ENCODE measurements around the gene SMIM12.

Gene SMIM12

DNA sequence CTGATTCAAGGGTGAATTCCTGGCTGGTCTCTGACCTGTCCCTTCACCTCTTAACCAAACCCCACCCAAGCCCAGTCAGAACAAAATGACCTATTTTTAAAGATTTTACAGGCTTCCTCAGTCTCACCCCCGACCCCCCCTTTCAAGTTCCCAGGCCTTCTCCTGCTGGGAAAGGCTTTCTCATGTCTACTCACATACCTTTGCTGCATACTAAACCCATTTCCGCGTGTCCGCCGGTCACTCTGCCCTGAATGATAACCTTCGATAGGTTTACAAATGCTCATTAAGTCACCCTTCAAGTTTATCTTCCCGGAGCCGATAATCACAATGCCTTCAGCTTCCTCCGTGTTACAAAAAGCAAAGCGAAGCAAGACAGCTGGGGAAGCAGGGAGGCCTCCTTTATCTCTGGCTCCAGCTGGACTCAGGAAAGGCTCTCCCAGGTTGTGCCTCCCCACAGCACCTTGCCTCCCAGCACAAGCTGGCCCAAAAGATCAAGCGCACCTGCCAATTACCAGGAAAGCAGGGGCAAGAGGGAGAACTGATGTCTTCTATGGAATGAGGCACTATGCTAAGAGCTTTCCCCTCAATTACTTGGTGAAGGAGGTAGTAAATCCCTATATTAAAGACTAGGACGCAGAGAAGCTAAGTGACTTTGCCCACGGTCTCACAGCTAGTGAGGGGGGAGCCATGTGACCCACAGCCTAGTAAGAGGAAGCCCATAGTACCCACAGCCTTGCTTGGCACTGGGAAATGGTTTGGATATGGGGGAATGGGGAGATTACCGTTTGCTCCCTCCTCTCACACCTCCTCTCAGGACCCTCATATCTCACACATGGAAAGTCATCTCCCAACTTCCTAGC is 15.9 kb downstream of the SMIM12 start:
- TF ChIP-seq CTCF (IDR thresholded peaks at IDR 0.05; ENCODE audit: low read depth, low read length): no peak
- Histone ChIP-seq H3K4me1 (no peaks in the 10 kb centered on the region), H3K9me3 (no peaks in the 10 kb centered on the region), H3K4me3 (ENCODE audit: low read depth, low read length) (no peak overlapping the region), H3K27me3 (no peaks in the 10 kb centered on the region), H3K36me3 (no peaks in the 10 kb centered on the region)
- DNase-seq: no peak

DNA sequence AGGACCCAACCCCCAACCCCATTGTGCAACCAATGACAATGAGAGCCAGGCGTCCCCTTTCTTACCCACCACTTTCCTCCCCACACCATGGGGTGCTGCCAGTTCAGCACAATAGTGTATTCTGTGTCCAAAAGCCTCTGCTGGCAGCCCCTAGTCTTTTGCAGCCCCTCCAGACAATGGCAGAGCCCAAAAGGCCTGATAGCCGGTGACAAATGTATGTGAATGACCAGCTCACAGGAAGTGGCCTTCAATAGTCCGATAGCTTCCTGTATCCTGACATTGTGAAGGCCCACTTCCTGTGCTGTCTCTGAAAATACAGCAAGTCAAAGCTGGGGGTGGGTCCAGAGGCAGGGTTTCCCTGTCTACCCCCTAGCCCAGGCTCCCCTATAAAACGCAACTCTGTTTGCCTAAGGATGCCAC is 16.6 kb downstream of the SMIM12 start:
- no peaks in the 10 kb centered on the region for H3K9me3 ChIP-seq
- TF ChIP-seq CTCF (IDR thresholded peaks at IDR 0.05; ENCODE audit: low read depth, low read length): no peak
- no peaks in the 10 kb centered on the region for H3K4me1 ChIP-seq
- H3K36me3 ChIP-seq: no peaks in the 10 kb centered on the region
- DNase-seq: no peak
- H3K27me3 ChIP-seq: no peaks in the 10 kb centered on the region
- no peak overlapping the region for H3K4me3 ChIP-seq (ENCODE audit: low read depth, low read length)

DNA sequence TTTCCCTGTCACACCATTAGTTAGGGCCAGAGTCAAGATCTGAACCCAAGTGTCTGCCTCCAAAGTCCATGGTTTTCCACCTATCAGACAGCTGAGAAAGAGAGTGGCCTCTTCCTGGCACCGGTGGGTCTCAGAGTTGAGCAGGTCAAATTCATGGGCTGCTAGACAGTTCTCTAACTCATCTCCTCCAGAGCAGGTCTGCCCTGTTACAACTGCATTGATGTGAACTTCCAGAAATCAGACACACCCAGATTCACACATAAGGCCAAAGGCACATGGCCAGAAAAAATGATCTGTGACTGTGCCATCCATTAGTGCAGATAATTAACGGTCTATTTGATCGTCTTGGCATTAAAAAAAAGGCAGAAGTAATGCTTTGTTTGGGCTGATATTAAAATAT is 17.5 kb downstream of the SMIM12 start:
- Histone ChIP-seq H3K4me1 (no peaks in the 10 kb centered on the region), H3K36me3 (no peaks in the 10 kb centered on the region), H3K9me3 (no peaks in the 10 kb centered on the region), H3K4me3 (ENCODE audit: low read depth, low read length) (no peak overlapping the region), H3K27me3 (no peaks in the 10 kb centered on the region)
- TF ChIP-seq CTCF (IDR thresholded peaks at IDR 0.05; ENCODE audit: low read depth, low read length): no peak
- no peak for DNase-seq

DNA sequence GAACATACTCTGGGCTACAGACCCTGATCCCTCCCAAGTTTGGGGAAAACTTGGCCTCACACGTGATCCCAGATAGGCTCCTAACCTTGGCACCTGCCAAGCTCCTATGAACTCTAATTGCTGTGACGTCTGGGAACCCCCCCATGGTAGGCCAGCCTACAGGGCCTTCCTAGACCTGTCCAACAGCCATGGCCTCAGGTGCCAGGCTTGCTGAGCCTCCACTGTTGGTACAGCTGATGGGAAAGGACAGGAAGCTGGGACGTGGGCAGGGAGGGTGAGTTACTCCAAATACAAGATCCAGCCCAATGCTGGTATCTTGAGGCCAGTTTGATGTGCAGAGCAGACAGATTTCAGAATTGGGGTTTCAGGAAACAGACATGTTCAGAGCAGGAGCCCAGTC is 19.1 kb downstream of the SMIM12 start:
- Histone ChIP-seq H3K4me1 (no peaks in the 10 kb centered on the region), H3K9me3 (no peaks in the 10 kb centered on the region), H3K4me3 (ENCODE audit: low read depth, low read length) (no peak overlapping the region), H3K36me3 (no peaks in the 10 kb centered on the region), H3K27me3 (no peaks in the 10 kb centered on the region)
- no peak for TF ChIP-seq CTCF (IDR thresholded peaks at IDR 0.05; ENCODE audit: low read depth, low read length)
- no peak for DNase-seq

DNA sequence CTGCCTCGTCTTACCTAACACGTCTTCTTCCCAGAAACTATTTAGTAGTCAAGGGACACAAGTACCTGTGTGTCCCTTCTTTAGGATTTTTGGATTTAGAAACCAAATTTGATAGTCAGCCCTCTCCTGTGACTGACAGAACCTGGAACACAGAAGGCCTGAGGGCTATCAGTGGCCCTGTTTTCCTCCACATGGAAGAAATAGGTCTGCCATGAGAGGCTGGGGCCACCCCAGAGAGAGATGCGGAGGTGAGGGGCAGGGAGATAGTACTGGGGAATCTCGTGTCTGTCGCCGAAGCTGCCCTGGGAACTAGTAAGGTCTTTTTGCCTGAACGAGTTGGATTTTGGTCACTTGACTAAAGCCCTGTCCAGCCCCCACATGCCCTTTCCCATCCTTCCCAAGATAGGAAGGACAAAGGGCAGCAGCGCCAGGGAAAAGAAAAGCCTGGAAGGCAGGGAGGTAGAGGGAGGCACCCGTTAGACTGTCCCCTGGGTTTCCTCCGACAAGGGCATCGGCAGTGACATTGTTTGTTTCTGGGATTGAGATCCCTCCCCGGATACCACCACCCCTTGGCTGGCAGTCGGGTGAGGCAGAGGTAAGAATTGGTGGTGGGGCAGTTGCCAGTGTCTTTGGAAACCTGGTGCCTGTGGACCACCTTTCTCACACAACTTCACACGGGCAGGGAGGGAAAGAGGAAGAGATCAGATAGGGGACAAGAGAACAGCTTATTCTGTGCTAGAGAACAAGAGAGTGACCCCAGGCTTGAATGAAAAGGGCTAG is 19.8 kb downstream of the SMIM12 start:
- Histone ChIP-seq H3K4me3 (ENCODE audit: low read depth, low read length) (no peak overlapping the region), H3K27me3 (no peaks in the 10 kb centered on the region), H3K4me1 (no peaks in the 10 kb centered on the region), H3K9me3 (no peaks in the 10 kb centered on the region), H3K36me3 (no peaks in the 10 kb centered on the region)
- DNase-seq: no peak
- no peak for TF ChIP-seq CTCF (IDR thresholded peaks at IDR 0.05; ENCODE audit: low read depth, low read length)

- TF ChIP-seq CTCF (IDR thresholded peaks at IDR 0.05; ENCODE audit: low read depth, low read length): no peak
- H3K4me1 ChIP-seq: no peaks in the 10 kb centered on the region
- H3K9me3 ChIP-seq: no peaks in the 10 kb centered on the region
- H3K36me3 ChIP-seq: no peaks in the 10 kb centered on the region
- H3K27me3 ChIP-seq: no peaks in the 10 kb centered on the region
- no peak for DNase-seq
- no peak overlapping the region for H3K4me3 ChIP-seq (ENCODE audit: low read depth, low read length)
Observed at GRCh38 chr1:34833711-34834110, 25.8 kb downstream of the SMIM12 start.
